ENCODE measurements around the gene CLNK. TPM values are rescaled to one million over a fixed set of nuclear protein-coding genes. Genes with fewer than 3 reads are reported as not detected.

Gene CLNK
- total RNA-seq, 1 donor from 2014 or later = 0.35 TPM

GRCh38 chr4:10529291-10530136 lies 155.1 kb downstream of the CLNK start:
- no peaks in the 10 kb centered on the region for H3K36me3 ChIP-seq
- H3K27me3 ChIP-seq = no peaks in the 10 kb centered on the region
- intact Hi-C loops (cut with DNase I) = no loop called here
- H3K4me3 ChIP-seq = no peak overlapping the region
- no peaks in the 10 kb centered on the region for H3K4me1 ChIP-seq
- DNase-seq = no peak
- no peak for ATAC-seq
- no peaks in the 10 kb centered on the region for H3K9me3 ChIP-seq
- H3K27ac ChIP-seq = peak overlapping the region; percentile 3
- TF ChIP-seq CTCF (IDR thresholded peaks at IDR 0.05) = no peak

GRCh38 chr4:10527438-10527837 lies 157.1 kb downstream of the CLNK start:
- intact Hi-C loops (cut with DNase I) = no loop called here
- H3K4me3 ChIP-seq = no peak overlapping the region
- no peak for DNase-seq
- no peak overlapping the region for H3K27ac ChIP-seq
- H3K27me3 ChIP-seq = no peaks in the 10 kb centered on the region
- H3K36me3 ChIP-seq = no peaks in the 10 kb centered on the region
- H3K9me3 ChIP-seq = no peaks in the 10 kb centered on the region
- ATAC-seq = no peak
- no peaks in the 10 kb centered on the region for H3K4me1 ChIP-seq
- no peak for TF ChIP-seq CTCF (IDR thresholded peaks at IDR 0.05)

- Histone ChIP-seq H3K4me3 (no peak overlapping the region), H3K9me3 (no peaks in the 10 kb centered on the region), H3K4me1 (no peaks in the 10 kb centered on the region), H3K27ac (no peak overlapping the region), H3K27me3 (no peaks in the 10 kb centered on the region), H3K36me3 (no peaks in the 10 kb centered on the region)
- ATAC-seq (no peak), DNase-seq (no peak)
- no peak for TF ChIP-seq CTCF (IDR thresholded peaks at IDR 0.05)
- intact Hi-C loops (cut with DNase I) = no loop called here
Measured at GRCh38 chr4:10526429-10527222, 157.9 kb downstream of the CLNK start.

- Histone ChIP-seq H3K9me3 (no peaks in the 10 kb centered on the region), H3K27ac (no peak overlapping the region), H3K36me3 (no peaks in the 10 kb centered on the region), H3K27me3 (no peaks in the 10 kb centered on the region), H3K4me1 (no peaks in the 10 kb centered on the region), H3K4me3 (no peak overlapping the region)
- no peak for TF ChIP-seq CTCF (IDR thresholded peaks at IDR 0.05)
- intact Hi-C loops (cut with DNase I) = no loop called here
- ATAC-seq (peak; percentile 23), DNase-seq (no peak)
Measured at GRCh38 chr4:10524196-10524833, 160.3 kb downstream of the CLNK start.

GRCh38 chr4:10521424-10521823 lies 163.1 kb downstream of the CLNK start:
- no peak for TF ChIP-seq CTCF (IDR thresholded peaks at IDR 0.05)
- intact Hi-C loops (cut with DNase I) = no loop called here
- no peak overlapping the region for H3K4me3 ChIP-seq

More at GRCh38 chr4:10521424-10521823, 163.1 kb downstream of the CLNK start:
- no peaks in the 10 kb centered on the region for H3K9me3 ChIP-seq
- H3K36me3 ChIP-seq = no peaks in the 10 kb centered on the region
- H3K27ac ChIP-seq = no peak overlapping the region
- no peaks in the 10 kb centered on the region for H3K4me1 ChIP-seq
- H3K27me3 ChIP-seq = no peaks in the 10 kb centered on the region
- ATAC-seq (no peak), DNase-seq (no peak)

All from upper lobe of right lung (tissue), 1 donor.